WTC11 (cell line): ENCODE data around the gene DNPH1. TPM values are rescaled to one million over a fixed set of nuclear protein-coding genes. Genes with fewer than 3 reads are reported as not detected.

Experiments used
- ATAC-seq: fragments of 200-7000 bp; cut with Tn5 transposase; 2 replicates; pipeline ENCODE4 v1.10.0; 2021; ENCODE audit warnings: mild to moderate bottlenecking, moderate library complexity
- CTCF ChIA-PET: fragments of 300-600 bp; sonication (Branson Sonifier 250); formaldehyde crosslinking; loops from one replicate; lab custom pipeline; 2021; ENCODE audit warnings: antibody characterized with exemption; lab: Charles Lee
- POLR2A ChIA-PET: fragments of 350-600 bp; sonication (Branson Sonifier 250); formaldehyde crosslinking; loops from one replicate; lab custom pipeline; 2021; ENCODE audit warnings: antibody characterized with exemption; lab: Charles Lee
- DNase-seq: peaks from one replicate; pipeline ENCODE4 v3.0.0; 2021; ENCODE audit warnings: low spot score
- H3K27ac Mint-ChIP-seq: 2 replicates; pipeline ENCODE4 v1.8.0; 2021; ENCODE audit warnings: mixed read lengths
- H3K27me3 Mint-ChIP-seq: 2 replicates; pipeline ENCODE4 v1.8.0; 2021; ENCODE audit warnings: low read depth, mild to moderate bottlenecking, moderate library complexity, mixed read lengths
- H3K36me3 Mint-ChIP-seq: 2 replicates; pipeline ENCODE4 v1.8.0; 2021; ENCODE audit warnings: mixed read lengths
- H3K4me1 Mint-ChIP-seq: 2 replicates; pipeline ENCODE4 v1.8.0; 2022; ENCODE audit warnings: mixed read lengths
- H3K4me3 Mint-ChIP-seq: 2 replicates; pipeline ENCODE4 v1.8.0; 2021; ENCODE audit warnings: mild to moderate bottlenecking, moderate library complexity, mixed read lengths
- H3K9me3 Mint-ChIP-seq: 2 replicates; pipeline ENCODE4 v1.8.0; 2021; ENCODE audit warnings: mixed read lengths
- HMGA2 ChIP-seq: fragments of 250-450 bp; sonication (Bioruptor Pico); IDR thresholded peaks from 2 replicates; pipeline ENCODE4 v1.4.0; 2021; ENCODE audit warnings: mild to moderate bottlenecking, moderate library complexity
- PRRX2 ChIP-seq: fragments of 250-450 bp; sonication (Bioruptor Pico); IDR thresholded peaks from 2 replicates; pipeline ENCODE4 v1.8.0; 2021; ENCODE audit warnings: mild to moderate bottlenecking
- ZNF232 ChIP-seq: sonication (generic); formaldehyde crosslinking; IDR thresholded peaks from 2 replicates; pipeline ENCODE4 v1.8.0; 2022; ENCODE audit warnings: mild to moderate bottlenecking, missing genetic modification reagents
- ZNF317 ChIP-seq: sonication (generic); formaldehyde crosslinking; IDR thresholded peaks from 2 replicates; pipeline ENCODE4 v1.8.1; 2023; ENCODE audit warnings: low read depth, mild to moderate bottlenecking, moderate library complexity, missing genetic modification reagents, borderline replicate concordance
- ZNF396 ChIP-seq: fragments of 250-450 bp; sonication (Bioruptor Pico); IDR thresholded peaks from 2 replicates; pipeline ENCODE4 v1.8.0; 2021; ENCODE audit warnings: mild to moderate bottlenecking, moderate library complexity, borderline replicate concordance
- total RNA-seq: library from RNA; stranded (reverse); gene quantifications from 3 replicates; pipeline ENCODE4 v1.2.3, GENCODE V29; 2021
- TF ChIP-seq, protein P1 (sequence below): sonication (generic); formaldehyde crosslinking; IDR thresholded peaks from 2 replicates; pipeline ENCODE4 v1.8.1; 2023; ENCODE audit warnings: mild to moderate bottlenecking, missing genetic modification reagents, moderate library complexity
- TF ChIP-seq, protein P2 (sequence below): sonication (generic); formaldehyde crosslinking; IDR thresholded peaks from 2 replicates; pipeline ENCODE4 v1.8.0; 2023; ENCODE audit warnings: missing genetic modification reagents, mild to moderate bottlenecking, borderline replicate concordance
- TF ChIP-seq, protein P3 (sequence below): fragments of 250-450 bp; sonication (Bioruptor Pico); IDR thresholded peaks from 2 replicates; pipeline ENCODE4 v2.1.2; 2022; ENCODE audit warnings: mild to moderate bottlenecking, moderate library complexity
- TF ChIP-seq, protein P4 (sequence below): sonication (generic); formaldehyde crosslinking; IDR thresholded peaks from 2 replicates; pipeline ENCODE4 v1.8.1; 2022; ENCODE audit warnings: mild to moderate bottlenecking, missing genetic modification reagents, moderate library complexity, borderline replicate concordance
- TF ChIP-seq, protein P5 (sequence below): fragments of 250-450 bp; sonication (Bioruptor Pico); IDR thresholded peaks from 2 replicates; pipeline ENCODE4 v1.9.0; 2021; ENCODE audit warnings: mild to moderate bottlenecking
- TF ChIP-seq, protein P6 (sequence below): sonication (generic); formaldehyde crosslinking; conservative IDR thresholded peaks from 2 replicates; pipeline ENCODE4 v1.8.1; 2023; ENCODE audit warnings: mild to moderate bottlenecking, low read depth, missing genetic modification reagents, moderate library complexity
- TF ChIP-seq, protein P7 (sequence below): sonication (generic); formaldehyde crosslinking; IDR thresholded peaks from 2 replicates; pipeline ENCODE4 v1.8.1; 2022; ENCODE audit warnings: missing genetic modification reagents, borderline replicate concordance

DNPH1 gene
- total RNA-seq, 1 experiment from 2014 or later = 48.4 TPM

DNA sequence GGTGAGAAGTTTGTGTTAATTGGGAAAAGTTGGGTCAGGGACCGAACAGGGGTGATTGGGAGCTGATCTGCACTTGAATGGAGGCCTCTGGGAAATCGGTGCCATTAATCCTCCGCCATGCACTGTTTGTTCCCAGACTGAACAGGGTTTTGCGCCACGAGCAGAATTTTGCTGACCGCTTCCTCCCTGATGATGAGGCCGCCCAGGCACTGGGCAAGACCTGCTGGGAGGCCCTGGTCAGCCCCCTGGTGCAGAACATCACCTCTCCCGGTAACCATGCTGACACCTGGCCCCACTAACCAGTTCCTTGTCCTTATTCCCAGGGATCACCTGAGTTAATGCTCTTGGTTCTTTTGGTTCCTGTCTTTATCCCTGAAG lies 25.6 kb downstream of the DNPH1 start:
- DNase-seq = no peak
- no peak overlapping the region for H3K4me3 Mint-ChIP-seq
- H3K27ac Mint-ChIP-seq = no peak overlapping the region
- CTCF ChIA-PET = interaction anchor here (1.5 kb wide), 1 partner anchor 25 kb away, joined by 5 read pairs; the partner anchor contains the start of gene DNPH1
- no peaks in the 10 kb centered on the region for H3K4me1 Mint-ChIP-seq
- H3K27me3 Mint-ChIP-seq = no peaks in the 10 kb centered on the region; the same call in 1 of the 2 replicates
- TF ChIP-seq, protein P1, sequence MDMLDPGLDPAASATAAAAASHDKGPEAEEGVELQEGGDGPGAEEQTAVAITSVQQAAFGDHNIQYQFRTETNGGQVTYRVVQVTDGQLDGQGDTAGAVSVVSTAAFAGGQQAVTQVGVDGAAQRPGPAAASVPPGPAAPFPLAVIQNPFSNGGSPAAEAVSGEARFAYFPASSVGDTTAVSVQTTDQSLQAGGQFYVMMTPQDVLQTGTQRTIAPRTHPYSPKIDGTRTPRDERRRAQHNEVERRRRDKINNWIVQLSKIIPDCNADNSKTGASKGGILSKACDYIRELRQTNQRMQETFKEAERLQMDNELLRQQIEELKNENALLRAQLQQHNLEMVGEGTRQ (CRISPR knock-in tag) = no peak
- TF ChIP-seq HMGA2 (CRISPR knock-in tag) (no peak), ZNF317 (CRISPR knock-in tag) (no peak)
- TF ChIP-seq, protein P2, sequence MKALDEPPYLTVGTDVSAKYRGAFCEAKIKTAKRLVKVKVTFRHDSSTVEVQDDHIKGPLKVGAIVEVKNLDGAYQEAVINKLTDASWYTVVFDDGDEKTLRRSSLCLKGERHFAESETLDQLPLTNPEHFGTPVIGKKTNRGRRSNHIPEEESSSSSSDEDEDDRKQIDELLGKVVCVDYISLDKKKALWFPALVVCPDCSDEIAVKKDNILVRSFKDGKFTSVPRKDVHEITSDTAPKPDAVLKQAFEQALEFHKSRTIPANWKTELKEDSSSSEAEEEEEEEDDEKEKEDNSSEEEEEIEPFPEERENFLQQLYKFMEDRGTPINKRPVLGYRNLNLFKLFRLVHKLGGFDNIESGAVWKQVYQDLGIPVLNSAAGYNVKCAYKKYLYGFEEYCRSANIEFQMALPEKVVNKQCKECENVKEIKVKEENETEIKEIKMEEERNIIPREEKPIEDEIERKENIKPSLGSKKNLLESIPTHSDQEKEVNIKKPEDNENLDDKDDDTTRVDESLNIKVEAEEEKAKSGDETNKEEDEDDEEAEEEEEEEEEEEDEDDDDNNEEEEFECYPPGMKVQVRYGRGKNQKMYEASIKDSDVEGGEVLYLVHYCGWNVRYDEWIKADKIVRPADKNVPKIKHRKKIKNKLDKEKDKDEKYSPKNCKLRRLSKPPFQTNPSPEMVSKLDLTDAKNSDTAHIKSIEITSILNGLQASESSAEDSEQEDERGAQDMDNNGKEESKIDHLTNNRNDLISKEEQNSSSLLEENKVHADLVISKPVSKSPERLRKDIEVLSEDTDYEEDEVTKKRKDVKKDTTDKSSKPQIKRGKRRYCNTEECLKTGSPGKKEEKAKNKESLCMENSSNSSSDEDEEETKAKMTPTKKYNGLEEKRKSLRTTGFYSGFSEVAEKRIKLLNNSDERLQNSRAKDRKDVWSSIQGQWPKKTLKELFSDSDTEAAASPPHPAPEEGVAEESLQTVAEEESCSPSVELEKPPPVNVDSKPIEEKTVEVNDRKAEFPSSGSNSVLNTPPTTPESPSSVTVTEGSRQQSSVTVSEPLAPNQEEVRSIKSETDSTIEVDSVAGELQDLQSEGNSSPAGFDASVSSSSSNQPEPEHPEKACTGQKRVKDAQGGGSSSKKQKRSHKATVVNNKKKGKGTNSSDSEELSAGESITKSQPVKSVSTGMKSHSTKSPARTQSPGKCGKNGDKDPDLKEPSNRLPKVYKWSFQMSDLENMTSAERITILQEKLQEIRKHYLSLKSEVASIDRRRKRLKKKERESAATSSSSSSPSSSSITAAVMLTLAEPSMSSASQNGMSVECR (CRISPR knock-in tag) = no peak
- H3K36me3 Mint-ChIP-seq = no peaks in the 10 kb centered on the region
- no peak for ATAC-seq
- POLR2A ChIA-PET = no interaction called here
- H3K9me3 Mint-ChIP-seq = no peaks in the 10 kb centered on the region

DNA sequence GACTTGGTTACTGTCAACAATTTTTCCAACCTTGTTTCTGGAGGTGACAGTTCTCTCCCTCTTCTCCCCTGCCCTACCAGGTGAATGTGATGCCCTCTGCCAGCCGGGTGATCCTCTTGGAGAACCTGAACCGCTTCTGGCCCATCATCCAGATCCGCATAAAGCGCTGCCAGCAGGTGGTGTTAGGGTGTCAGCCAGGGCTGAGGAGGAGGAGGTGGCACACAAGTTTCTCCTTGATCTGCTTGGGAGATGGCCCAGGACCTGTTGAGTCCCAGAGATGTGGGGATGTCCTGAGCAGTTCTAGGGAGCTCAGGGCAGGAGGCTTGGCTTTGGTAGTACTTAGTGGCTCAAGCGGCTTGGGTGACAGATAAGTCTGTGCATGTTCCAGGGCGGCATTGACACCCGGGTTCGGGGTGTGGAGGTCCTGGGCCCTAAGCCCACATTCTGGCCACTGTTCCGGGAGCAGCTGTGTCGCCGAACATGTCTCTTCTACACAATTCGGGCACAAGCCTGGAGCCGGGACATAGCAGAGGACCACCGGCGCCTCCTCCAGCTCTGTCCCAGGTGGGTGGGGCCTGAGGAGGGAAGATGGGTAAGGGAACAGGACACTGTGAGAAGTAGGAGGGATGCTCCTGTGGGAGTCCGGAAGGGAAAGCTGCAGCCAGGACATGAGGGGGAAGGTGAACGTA lies 26.1 kb downstream of the DNPH1 start:
- Mint-ChIP-seq H3K4me3 (no peak overlapping the region), H3K36me3 (no peaks in the 10 kb centered on the region), H3K4me1 (no peaks in the 10 kb centered on the region), H3K27me3 (no peaks in the 10 kb centered on the region; the same call in 1 of the 2 replicates), H3K27ac (no peak overlapping the region), H3K9me3 (no peaks in the 10 kb centered on the region)
- DNase-seq (no peak), ATAC-seq (no peak)
- TF ChIP-seq, protein P3, sequence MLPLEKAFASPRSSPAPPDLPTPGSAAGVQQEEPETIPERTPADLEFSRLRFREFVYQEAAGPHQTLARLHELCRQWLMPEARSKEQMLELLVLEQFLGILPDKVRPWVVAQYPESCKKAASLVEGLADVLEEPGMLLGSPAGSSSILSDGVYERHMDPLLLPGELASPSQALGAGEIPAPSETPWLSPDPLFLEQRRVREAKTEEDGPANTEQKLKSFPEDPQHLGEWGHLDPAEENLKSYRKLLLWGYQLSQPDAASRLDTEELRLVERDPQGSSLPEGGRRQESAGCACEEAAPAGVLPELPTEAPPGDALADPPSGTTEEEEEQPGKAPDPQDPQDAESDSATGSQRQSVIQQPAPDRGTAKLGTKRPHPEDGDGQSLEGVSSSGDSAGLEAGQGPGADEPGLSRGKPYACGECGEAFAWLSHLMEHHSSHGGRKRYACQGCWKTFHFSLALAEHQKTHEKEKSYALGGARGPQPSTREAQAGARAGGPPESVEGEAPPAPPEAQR (CRISPR knock-in tag) = no peak
- TF ChIP-seq ZNF232 = no peak
- TF ChIP-seq, protein P4, sequence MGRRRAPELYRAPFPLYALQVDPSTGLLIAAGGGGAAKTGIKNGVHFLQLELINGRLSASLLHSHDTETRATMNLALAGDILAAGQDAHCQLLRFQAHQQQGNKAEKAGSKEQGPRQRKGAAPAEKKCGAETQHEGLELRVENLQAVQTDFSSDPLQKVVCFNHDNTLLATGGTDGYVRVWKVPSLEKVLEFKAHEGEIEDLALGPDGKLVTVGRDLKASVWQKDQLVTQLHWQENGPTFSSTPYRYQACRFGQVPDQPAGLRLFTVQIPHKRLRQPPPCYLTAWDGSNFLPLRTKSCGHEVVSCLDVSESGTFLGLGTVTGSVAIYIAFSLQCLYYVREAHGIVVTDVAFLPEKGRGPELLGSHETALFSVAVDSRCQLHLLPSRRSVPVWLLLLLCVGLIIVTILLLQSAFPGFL (CRISPR knock-in tag) = no peak
- no peak for TF ChIP-seq ZNF396 (CRISPR knock-in tag)
- TF ChIP-seq PRRX2 = no peak
- TF ChIP-seq, protein P5, sequence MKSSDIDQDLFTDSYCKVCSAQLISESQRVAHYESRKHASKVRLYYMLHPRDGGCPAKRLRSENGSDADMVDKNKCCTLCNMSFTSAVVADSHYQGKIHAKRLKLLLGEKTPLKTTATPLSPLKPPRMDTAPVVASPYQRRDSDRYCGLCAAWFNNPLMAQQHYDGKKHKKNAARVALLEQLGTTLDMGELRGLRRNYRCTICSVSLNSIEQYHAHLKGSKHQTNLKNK (CRISPR knock-in tag) = no peak
- TF ChIP-seq, protein P6, sequence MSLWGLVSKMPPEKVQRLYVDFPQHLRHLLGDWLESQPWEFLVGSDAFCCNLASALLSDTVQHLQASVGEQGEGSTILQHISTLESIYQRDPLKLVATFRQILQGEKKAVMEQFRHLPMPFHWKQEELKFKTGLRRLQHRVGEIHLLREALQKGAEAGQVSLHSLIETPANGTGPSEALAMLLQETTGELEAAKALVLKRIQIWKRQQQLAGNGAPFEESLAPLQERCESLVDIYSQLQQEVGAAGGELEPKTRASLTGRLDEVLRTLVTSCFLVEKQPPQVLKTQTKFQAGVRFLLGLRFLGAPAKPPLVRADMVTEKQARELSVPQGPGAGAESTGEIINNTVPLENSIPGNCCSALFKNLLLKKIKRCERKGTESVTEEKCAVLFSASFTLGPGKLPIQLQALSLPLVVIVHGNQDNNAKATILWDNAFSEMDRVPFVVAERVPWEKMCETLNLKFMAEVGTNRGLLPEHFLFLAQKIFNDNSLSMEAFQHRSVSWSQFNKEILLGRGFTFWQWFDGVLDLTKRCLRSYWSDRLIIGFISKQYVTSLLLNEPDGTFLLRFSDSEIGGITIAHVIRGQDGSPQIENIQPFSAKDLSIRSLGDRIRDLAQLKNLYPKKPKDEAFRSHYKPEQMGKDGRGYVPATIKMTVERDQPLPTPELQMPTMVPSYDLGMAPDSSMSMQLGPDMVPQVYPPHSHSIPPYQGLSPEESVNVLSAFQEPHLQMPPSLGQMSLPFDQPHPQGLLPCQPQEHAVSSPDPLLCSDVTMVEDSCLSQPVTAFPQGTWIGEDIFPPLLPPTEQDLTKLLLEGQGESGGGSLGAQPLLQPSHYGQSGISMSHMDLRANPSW = no peak
- TF ChIP-seq, protein P7, sequence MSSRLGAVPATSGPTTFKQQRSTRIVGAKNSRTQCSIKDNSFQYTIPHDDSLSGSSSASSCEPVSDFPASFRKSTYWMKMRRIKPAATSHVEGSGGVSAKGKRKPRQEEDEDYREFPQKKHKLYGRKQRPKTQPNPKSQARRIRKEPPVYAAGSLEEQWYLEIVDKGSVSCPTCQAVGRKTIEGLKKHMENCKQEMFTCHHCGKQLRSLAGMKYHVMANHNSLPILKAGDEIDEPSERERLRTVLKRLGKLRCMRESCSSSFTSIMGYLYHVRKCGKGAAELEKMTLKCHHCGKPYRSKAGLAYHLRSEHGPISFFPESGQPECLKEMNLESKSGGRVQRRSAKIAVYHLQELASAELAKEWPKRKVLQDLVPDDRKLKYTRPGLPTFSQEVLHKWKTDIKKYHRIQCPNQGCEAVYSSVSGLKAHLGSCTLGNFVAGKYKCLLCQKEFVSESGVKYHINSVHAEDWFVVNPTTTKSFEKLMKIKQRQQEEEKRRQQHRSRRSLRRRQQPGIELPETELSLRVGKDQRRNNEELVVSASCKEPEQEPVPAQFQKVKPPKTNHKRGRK (CRISPR knock-in tag) = no peak
- POLR2A ChIA-PET = no interaction called here
- CTCF ChIA-PET = interaction anchor here (1.5 kb wide), 1 partner anchor 26 kb away, joined by 5 read pairs; the partner anchor contains the start of gene DNPH1
